Measurements from ENCODE around the gene PHLDA1.
"Not testable (repeated sequence)": the region's sequence is repeated elsewhere in the genome, so short reads cannot be mapped to it uniquely, and the experiment has no call there.

Gene PHLDA1

DNA sequence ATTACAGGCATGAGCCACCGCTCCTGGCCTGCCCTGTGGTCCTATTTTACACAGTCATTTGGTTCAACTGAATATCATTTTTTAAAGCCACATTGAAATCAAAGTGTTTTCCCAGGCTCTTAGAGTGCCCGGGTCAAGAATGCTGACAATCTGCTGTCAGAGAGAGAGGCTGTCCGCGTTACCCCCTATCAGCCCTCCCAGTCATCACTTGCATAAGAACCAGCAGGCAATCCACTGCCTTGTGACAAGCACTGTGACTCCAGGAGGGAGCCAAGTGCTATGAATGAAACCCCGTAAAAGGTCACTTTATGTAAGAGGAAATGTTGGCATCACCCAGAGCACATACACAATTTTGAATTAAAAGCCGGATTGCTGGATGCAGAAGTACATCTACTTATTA lies 13.5 kb downstream of the PHLDA1 start:
- no peak for DNase-seq

DNA sequence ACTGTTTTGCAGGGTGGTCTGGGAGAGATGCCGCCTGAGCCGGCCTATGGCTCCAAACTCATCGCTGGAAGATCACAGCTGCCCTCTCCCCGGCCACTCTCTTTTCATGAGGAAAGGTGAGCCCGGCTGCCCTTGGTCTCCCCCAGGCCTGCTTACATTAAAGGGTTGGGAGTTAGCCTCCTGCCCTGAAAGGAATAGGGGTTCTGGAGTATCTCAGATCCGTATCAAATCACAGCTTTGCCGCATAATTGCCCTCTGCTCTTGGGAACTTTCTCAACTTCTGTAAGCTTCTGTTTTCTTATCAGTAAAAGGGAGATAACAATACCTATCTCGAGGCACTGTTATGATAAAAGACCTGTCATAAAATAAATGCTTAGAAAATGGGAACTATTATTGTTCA lies 17.6 kb downstream of the PHLDA1 start:
- DNase-seq: no peak

DNA sequence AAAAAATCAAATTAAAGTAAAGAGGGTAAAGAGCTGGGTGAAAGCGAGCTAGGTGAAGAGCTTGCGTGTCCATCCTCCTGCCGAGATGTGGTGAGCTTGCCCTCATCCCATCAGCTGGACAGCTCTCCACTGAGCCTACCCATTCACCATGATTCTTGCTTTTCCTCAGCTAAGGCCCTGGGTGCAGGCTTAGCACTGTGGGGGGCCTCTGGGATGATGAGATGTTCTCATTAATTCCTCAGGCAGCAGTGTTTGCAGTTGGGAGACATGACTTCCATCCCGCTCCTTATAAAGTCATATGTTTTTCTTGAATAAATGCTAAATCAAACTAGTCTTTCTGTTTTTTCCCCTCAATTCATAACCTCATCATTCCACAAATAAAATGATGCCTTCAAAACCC lies 18.0 kb downstream of the PHLDA1 start:
- no peak for DNase-seq

DNA sequence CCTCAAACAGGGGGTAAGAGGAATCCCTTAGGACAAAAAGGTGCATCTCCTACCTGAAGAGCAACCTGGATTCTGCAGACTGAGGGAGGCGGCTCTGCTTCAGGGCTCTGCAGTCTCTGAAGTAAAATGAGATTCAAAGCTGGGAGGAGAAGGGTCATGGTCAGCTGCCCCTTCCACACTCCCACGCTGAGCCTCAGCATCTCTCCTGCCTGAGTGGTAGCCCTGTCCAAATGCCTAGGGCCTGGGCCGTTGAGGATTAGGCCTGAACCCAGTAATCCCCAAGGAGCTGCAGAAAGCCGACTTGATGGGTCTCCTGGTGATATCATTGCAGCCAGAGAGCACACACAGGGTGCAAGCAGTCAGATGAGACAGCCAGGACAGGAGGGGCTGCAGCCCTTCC lies 18.9 kb downstream of the PHLDA1 start:
- DNase-seq: no peak

DNA sequence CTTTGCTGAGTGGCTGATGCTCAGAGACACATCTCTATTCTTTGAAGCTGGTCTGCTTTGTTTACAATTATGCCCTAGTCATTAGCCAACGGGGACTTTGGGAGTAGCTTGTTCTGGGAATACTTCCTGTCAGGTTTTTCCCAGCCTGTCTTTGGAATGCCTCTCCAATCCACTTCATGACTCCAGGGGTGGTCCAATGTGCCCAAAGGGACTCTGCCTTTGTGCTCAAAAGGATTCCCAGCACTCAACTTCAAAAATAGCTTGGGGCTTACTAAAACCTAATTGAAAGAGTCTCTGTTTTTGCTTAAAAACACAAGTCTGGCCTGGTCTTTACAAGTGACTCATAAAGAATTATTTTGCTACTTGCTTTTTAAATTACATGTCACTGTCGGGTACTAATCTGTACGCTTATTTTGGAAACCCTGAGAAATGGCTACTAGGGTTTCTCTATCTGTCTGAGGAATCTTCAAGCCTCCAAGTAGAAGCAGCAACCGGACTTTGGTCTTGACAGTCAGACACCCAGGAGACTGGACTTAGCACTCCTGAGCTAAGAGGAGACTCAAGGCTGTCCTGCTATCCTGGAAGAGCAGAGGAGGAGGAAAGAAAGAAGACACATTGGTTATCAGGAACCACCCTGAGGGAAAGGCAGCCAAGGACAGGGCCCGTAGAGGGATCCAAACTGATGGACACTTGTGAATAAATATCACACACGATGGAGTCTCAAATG lies 20.7 kb downstream of the PHLDA1 start:
- no peak for DNase-seq

DNA sequence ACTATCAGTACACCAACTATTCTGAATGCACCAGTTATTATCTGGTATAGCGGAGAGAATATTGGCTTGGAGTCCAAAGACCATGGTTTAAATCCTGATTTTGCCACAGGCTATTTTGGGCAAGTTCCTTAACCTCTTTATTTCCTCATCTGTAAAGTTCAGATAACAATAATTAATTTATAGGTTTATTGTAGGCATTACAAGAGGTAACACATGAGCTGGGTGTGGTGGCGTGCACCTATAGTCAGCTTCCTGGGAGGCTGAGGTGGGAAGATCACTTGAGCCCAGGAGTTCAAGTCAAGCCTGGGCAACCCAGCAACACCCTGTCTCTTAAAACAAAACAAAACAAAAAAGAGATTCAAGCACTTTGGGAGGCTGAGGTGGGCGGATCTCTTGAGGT lies 23.1 kb downstream of the PHLDA1 start:
- DNase-seq: no peak

DNA sequence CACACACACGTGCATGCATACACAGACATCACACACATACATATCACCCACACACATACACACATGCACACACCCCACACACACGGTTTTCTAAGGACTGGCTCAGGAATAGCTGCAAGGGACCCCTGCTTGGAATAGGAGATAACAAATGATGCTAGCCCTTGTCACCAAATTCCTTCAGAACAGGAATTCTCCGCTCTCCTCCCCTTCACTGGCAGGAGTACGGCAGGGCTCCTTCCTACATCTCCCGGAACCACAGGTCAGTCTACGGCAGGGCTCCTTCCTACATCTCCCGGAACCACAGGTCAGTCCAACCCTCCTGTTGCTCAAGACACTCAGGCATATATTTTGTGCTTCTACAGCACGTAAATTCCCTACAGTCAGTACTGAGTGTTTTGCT lies 23.9 kb downstream of the PHLDA1 start:
- DNase-seq: no peak

DNA sequence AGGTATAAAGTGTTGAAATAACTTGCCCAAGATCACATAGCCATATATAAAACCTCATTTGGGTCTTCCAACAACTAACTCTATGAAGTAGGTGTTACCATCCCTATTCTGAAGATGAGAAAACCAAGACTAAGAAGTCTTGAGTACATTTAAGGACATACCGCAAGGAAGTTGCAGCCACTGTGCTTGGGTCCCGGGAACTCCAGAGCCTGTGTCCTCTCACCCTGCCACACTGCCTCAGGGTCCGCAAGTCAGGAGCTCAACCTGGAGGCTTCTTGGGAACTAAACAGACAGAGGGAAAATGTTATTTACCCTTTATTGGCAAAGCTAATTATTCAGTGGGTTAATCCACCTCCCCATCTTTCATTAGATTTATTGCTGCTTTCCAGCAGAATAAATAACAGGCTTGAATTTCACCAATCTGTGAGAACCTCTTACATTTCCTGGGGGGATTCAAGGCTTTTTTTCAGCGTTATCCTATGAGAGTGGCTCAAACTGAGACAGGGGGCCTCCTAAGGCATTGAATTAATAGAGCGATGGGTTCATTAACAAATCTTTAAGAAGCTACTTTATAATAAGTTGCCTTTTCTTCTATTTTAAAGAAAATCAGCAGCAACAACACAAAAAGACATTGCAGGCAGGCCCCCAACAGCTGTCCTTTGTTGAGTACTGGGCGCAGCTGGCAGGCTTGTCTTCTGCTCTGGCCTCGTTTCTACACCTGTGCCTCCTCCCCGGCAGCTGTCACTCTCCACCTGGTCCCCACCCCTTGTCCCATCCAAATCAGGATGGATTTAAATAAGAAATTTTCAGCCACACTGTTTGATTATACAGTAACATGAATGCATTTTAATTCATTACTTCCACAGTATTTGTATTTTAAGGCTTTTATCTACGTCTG lies 25.3 kb downstream of the PHLDA1 start:
- no peak for DNase-seq

DNA sequence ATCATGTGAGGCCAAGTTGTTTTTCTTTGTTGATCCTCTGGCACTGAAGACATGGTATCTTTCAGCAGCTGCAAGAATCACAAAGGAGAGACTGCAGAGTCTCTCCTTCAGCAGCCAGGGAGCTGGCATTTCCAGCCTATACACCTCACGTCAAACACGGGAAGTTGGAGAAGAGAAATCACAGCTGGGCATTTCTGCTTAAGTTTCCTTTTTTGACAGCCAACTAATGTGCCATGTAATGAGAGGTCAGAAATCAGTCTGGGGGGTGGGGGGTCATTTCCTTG lies 28.3 kb downstream of the PHLDA1 start:
- DNase-seq: no peak

DNA sequence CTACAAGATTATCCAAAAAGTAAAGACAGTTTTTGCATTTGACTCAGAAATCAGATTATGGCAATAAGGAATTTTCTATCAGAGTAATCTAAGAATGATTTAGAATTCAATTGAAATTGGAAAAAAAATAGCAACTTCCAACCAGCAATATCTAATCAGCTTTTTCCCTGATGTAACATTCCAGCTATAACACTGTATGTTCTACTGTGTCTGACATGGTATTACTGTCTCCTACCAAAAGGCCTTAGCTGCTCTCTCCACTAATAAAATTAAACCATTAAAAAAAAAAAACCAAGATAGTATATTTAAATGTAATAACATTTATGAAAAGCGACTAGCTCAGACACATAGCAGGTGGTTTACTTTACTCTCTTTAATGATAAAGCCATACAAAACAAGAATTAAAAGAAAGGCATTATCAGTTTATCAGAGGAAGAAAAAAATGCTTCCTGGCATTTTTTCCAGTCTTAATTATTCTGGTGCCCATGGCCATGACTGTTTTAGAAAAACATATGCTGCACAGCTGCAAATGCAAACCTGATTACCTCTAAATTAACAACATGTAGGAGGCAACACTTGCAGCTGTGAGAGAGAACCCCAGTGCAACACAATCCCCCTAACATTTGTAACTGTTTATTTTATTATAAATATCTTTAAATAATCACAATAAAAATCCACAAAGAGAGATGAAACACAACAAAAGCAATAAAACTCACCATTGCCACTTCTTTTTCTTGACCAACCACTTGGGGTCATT lies 28.8 kb downstream of the PHLDA1 start:
- DNase-seq: no peak

DNA sequence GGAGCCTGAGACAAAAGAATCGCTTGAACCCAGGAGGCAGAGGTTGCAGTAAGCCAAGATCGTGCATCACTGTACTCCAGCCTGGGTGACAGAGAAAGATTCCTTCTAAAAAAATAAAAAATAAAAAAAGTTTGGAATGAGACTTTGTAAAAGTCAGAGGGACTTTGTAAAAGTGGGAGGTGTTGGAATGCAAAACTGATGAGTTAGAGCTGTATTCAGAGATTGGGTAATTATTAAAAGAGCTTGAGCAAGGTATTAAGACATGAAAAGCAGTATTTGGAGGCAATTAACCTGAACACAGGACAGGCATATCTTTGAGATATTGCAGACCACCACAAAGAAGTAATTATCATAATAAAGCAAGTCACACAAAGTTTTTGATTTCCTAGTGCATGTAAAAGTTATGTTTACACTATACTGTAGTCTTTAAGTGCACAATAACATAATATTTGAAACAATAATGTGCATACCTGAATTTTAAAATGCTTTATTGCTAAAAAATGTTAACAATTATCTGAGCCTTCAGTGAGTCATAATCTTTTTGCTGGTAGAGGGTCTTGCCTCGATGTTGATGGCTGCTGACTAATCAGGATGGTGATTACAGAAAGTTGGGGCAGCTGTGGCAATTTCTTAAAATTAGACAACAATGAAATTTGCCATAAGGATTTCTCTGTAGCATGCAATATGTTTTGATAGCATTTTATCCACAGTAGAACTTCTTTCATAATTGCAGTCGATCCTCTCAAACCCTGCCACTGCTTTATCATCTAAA lies 33.1 kb downstream of the PHLDA1 start:
- no peak for DNase-seq

DNA sequence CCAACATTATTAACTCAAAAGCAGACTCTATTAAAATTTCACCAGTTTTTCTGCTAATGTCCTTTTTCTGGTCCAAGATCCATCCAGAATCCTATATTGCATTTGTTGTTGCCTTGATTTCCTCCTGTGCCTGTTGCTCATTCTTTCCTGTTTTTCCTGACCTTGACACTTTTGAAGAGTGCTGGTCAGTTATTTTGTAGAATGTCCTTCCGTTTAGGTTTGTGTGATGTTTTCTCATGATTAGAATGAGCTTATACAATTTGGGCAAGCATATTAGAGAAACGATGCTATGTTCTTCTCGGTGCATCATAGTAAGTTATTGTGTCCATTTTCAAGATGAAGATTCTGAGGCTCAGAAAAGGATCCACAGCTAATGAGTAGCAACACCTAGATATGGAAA lies 33.9 kb downstream of the PHLDA1 start:
- DNase-seq: no peak

DNA sequence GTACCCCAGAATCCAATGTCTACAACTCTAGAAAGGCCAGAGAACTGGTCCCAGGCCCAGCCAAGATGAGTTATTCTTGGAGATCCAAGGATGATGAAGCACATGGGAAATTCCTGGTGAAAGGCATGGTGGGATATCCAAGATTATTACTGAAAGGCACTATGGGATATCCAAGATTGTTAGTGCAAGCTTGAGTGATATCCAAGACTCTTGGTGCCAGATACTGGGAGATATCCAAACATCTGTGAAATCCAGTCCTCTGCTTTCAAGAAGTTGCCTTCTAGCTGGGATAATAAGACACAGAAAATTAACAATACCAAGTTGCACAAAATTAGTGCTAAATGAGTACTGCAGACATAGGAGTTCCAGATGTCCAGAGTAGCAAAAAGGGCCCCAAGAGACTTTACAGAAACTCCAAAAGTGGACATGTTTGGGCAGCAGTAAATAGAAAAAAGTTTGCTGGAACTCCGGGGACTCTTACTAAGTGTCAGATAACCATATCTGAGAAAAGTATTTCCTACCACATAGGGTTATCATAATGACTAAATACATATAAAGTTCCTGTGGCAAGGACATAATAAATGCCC lies 34.6 kb downstream of the PHLDA1 start:
- no peak for DNase-seq

DNA sequence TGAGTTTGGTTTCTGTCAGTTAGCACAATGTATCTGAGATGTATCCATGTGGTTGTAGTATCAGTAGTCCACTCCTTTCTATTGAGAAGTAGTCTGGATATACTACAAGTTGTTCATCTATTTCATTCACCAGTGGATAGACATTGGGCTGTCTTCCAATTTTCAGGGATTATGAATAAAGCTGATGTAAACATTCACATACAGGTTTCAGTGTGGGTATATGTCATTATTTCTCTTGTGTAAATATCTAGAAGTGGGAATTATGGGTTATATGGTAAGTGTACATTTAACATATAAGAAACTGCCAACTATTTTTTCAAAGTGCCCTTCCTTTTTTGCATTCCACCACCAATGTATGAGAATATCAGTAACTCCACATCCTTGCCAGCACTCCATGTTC lies 35.9 kb downstream of the PHLDA1 start:
- DNase-seq: no peak

DNA sequence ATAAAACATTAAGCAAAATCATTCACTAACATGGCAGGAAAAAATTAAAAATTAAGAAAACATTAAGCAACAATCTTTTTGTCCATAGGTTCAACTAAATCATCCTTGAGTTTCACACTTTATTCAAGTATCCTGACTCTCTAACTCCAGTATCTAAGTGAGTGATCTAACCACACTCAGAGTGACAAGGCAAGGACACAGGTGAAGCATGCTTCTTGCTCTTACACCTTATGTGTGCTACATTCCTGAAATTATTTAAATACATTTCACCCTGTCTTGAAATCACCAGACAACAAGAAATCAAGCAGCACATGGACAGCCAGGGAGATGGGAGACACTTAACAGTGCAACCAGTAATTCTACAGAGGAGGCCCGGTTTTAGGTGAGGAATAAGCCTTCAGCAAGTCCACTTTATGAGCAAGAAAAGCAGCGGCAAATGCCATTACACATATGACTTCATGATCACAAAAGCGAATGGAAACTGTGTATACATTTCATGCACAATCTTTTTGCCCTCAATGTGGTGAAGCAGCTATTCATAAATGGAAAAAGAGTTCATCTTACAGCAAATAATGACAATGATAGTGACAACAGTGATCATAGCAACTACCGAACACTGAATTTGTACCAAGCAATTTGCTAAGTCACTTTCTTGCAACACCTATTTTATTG lies 37.4 kb downstream of the PHLDA1 start:
- DNase-seq: no peak

DNA sequence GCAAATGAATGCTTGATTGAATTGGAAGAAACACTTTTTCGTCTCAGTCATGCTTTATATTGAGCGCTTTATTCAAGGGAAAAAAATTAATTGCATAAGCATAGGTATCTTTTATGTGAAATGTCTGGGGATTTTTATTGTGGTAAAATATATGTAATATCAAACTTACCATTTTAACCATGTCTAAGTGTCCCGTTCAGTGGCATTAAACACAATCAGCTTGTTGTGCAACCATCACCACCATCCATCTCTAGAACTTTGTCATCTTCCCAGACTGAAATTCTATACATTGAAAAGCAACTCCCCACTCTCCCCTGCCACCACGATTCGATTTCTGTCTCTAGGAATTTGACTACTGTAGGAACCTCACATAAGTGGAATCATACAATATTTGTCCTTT lies 39.8 kb downstream of the PHLDA1 start:
- DNase-seq: no peak

DNA sequence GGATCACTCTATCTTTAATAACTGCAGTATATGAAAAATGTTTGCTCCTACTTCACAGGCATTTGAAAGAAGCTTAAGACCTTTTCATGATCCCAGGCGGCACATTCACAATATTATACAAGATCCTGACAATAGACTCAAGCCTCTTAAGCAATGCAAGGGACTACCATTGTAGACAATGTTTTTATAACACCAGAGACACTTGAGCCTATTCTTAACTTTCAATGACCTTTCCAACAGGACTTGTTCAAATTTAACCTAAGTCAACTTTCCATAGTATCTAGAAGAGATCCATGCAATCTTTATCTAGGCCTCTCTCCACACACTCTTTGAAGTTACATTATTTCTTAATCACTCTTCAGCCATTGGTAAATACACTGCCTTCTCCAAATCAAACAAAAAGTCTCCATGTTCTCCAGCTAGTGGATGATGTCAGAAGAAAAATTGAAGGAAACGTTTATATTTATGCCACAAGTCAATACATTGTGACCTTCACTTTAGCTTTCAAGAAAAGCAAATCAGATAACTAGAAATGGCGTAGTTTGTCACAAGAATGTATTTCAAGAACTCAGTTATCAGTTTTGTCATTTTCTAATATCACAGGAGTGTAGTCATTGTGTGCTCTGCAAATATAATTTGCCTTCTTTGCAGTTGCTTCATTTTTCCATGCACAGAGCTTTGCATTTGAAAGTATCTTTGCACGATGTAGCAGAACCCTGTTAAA lies 41.2 kb downstream of the PHLDA1 start:
- no peak for DNase-seq

DNA sequence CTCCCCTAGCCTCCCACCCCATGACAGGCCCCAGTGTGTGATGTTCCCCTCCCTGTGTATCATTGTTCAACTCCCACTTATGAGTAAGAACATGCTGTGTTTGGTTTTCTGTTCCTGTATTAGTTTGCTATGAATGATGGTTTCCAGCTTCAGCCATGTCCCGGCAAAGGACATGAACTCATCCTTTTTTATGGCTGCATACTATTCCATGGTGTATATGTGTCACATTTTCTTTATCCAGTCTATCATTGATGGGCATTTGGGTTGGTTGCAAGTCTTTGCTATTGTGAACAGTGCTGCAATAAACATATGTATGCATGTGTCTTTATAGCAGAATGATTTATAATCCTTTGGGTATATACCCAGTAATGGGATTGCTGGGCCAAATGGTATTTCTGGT lies 43.9 kb downstream of the PHLDA1 start:
- not testable (repeated sequence) for DNase-seq

DNA sequence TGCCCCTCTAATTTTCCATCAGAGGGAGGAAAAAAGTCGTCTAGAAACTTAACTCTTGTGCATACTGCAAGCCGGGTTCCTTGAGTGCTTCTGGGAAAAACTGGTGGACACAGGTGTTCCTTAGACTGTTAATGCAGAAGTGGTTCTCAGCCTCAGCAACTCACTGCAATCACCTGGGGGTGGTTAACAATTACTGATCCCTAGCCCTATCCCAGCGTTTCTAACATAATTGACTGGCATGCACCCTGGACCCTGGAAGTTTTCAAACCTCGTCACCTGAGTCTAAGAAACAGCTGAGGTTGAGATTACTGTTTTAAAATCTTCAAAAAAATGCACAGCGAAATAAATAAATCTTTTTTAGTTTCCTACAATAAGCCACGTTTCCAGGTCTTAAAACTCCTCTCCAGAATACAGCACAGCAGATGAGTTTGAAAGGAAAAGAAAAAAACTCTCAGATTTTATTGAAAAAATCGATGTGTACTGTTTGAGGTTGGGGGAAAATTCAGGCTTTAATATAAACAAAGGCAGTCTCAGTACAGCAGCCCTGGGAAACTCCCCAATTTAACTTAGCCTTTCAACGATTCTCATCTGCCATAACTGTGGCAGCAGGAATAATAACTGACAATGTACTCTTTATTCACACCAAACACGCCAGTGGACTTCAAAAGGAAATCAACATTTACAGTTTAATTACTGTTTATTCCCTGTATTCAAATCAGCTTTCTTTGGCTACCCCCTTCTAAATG lies 45.4 kb downstream of the PHLDA1 start:
- DNase-seq: no peak

DNA sequence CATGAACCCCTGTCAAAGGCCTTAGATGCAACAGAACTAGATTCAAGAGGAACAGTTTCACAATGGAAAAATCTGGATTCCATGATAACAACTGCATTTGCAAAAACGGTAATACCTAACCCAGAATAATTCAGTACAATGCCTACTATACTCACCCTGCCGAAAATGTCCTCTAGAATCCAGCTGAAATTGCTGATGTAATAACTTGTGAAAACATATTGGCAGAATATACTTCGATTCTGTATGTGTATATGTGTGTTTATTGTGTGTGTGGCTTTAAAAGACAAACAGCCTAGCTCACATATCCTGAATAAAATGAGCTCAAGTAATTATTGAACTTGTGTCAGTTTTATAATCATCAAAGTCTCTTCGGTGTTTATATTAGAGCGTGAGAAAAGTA lies 46.0 kb downstream of the PHLDA1 start:
- DNase-seq: no peak
